Neuronal stem cell (in vitro differentiated cells): ENCODE results near the gene LHX8.
A peak's percentile ranks its signal among the peaks of the same experiment; 100 is the strongest.

ENCODE experiments used
- DNase-seq: peaks from one replicate; pipeline ENCODE4 v3.0.0-alpha.2; 2013; ENCODE audit warnings: low spot score
- H2AFZ ChIP-seq: one replicate; pipeline ENCODE4 v1.6.1; 2013; ENCODE audit warnings: mild to moderate bottlenecking, low read length, inconsistent platforms
- H2AK5ac ChIP-seq: 2 replicates; pipeline ENCODE4 v1.6.1; 2013; ENCODE audit warnings: low read depth, mild to moderate bottlenecking, inconsistent platforms, low read length, moderate library complexity, mixed read lengths
- H2BK120ac ChIP-seq: 2 replicates; pipeline ENCODE4 v1.6.1; 2013; ENCODE audit warnings: low read depth, mild to moderate bottlenecking, inconsistent platforms, low read length, moderate library complexity, mixed read lengths
- H2BK12ac ChIP-seq: one replicate; pipeline ENCODE4 v1.6.1; 2013; ENCODE audit warnings: low read length, inconsistent platforms
- H2BK15ac ChIP-seq: 2 replicates; pipeline ENCODE4 v1.6.1; 2013; ENCODE audit warnings: mild to moderate bottlenecking, low read length, inconsistent platforms, mixed read lengths
- H2BK5ac ChIP-seq: one replicate; pipeline ENCODE4 v1.6.1; 2013; ENCODE audit warnings: inconsistent platforms, mild to moderate bottlenecking, low read length, moderate library complexity
- H3K14ac ChIP-seq: one replicate; pipeline ENCODE4 v1.6.1; 2013; ENCODE audit warnings: low read length, inconsistent platforms
- H3K18ac ChIP-seq: 2 replicates; pipeline ENCODE4 v1.6.1; 2013; ENCODE audit warnings: low read length, inconsistent platforms
- H3K23ac ChIP-seq: 2 replicates; pipeline ENCODE4 v1.6.1; 2013; ENCODE audit warnings: low read depth, mild to moderate bottlenecking, mixed read lengths, low read length, inconsistent platforms; ENCODE audit not compliant: poor library complexity
- H3K27ac ChIP-seq: replicated peaks from 3 replicates; pipeline ENCODE4 v1.5.1; 2013; ENCODE audit warnings: low read length, inconsistent platforms
- H3K27me3 ChIP-seq, 3 experiments: 2 replicates each; pipeline ENCODE4 v1.6.1; 2013; ENCODE audit warnings: low read length in 3 of 3, mild to moderate bottlenecking in 2 of 3, inconsistent platforms in 1 of 3, low read depth in 1 of 3, mixed read lengths in 1 of 3, moderate library complexity in 1 of 3; ENCODE audit not compliant: control insufficient read depth in 3 of 3, insufficient read depth in 3 of 3
- H3K36me3 ChIP-seq, 2 donors: replicated peaks in 1 of 2; 2 replicates each; pipeline ENCODE4 v1.6.1; 2013; ENCODE audit warnings: low read length in 2 of 2; ENCODE audit not compliant: control insufficient read depth in 2 of 2, insufficient read depth in 2 of 2
- H3K4ac ChIP-seq: 2 replicates; pipeline ENCODE4 v1.6.1; 2013; ENCODE audit warnings: inconsistent platforms, mild to moderate bottlenecking, low read length, moderate library complexity
- H3K4me1 ChIP-seq, 2 donors: 1 replicate in 1 of 2; 2 replicates in 1 of 2; pipeline ENCODE4 v1.6.1; 2013; ENCODE audit warnings: low read length in 2 of 2, low read depth in 1 of 2; ENCODE audit not compliant: control insufficient read depth in 2 of 2, insufficient read depth in 1 of 2
- H3K4me2 ChIP-seq: one replicate; pipeline ENCODE4 v1.6.1; 2013; ENCODE audit warnings: mild to moderate bottlenecking, low read length, inconsistent platforms; ENCODE audit not compliant: insufficient read depth, poor library complexity, severe bottlenecking
- H3K4me3 ChIP-seq, 2 donors: 2 replicates each; pipeline ENCODE4 v1.5.1; 2013; ENCODE audit warnings: low read length in 2 of 2, mild to moderate bottlenecking in 2 of 2, inconsistent platforms in 1 of 2, moderate library complexity in 1 of 2
- H3K79me1 ChIP-seq: one replicate; pipeline ENCODE4 v1.6.1; 2013; ENCODE audit warnings: low read depth, mild to moderate bottlenecking, inconsistent platforms, low read length, moderate library complexity
- H3K9ac ChIP-seq: one replicate; pipeline ENCODE4 v1.6.1; 2013; ENCODE audit warnings: mild to moderate bottlenecking, low read depth, low read length, inconsistent platforms; ENCODE audit not compliant: poor library complexity
- H3K9me3 ChIP-seq, 2 donors: replicated peaks in 1 of 2; 2 replicates each; pipeline versions ENCODE3 to v1.6.1; 2013; ENCODE audit warnings: low read length in 2 of 2, mild to moderate bottlenecking in 2 of 2, inconsistent platforms in 1 of 2, low read depth in 1 of 2, mixed read lengths in 1 of 2, moderate library complexity in 1 of 2; ENCODE audit not compliant: control insufficient read depth in 2 of 2, insufficient read depth in 1 of 2
- H4K8ac ChIP-seq: one replicate; pipeline ENCODE4 v1.6.1; 2013; ENCODE audit warnings: low read depth, mild to moderate bottlenecking, inconsistent platforms, low read length, moderate library complexity
- H4K91ac ChIP-seq: one replicate; pipeline ENCODE4 v1.6.1; 2013; ENCODE audit warnings: low read length, low read depth, mild to moderate bottlenecking, inconsistent platforms; ENCODE audit not compliant: poor library complexity
- WGBS, 2 donors: extraction: QIAGEN DNeasy Blood & Tissue Kit; methylation state at CpG; one replicate each; pipeline ENCODE4 v1.1.7; 2013; ENCODE audit warnings: missing lambda C conversion rate in 2 of 2, mixed read lengths in 1 of 2; ENCODE audit not compliant: insufficient read length in 2 of 2, insufficient replicate concordance in 1 of 2; ENCODE audit errors: extremely low coverage in 2 of 2; 5-methylcytosine and 5-hydroxymethylcytosine counted together

Gene LHX8

GRCh38 chr1:75132812-75133619 lies 1.2 kb upstream of the LHX8 start:
- H2AFZ ChIP-seq = no peak overlapping the region
- DNase-seq = peak; percentile 21
- WGBS, 2 donors = no CpG with 5 or more reads among the region's 23 CpGs
- no peak overlapping the region for H4K91ac ChIP-seq
- H4K8ac ChIP-seq = no peak overlapping the region
- no peak overlapping the region for H3K4me3 ChIP-seq
- no peak overlapping the region for H3K14ac ChIP-seq
- no peak overlapping the region for H3K4me2 ChIP-seq
- no peak overlapping the region for H2BK15ac ChIP-seq
- H3K27ac ChIP-seq = no peak overlapping the region
- no peak overlapping the region for H2BK120ac ChIP-seq
- peaks cover 2 to 7% of the 10 kb centered on the region in 2 donors for H3K9me3 ChIP-seq
- H3K4ac ChIP-seq = no peak overlapping the region
- no peaks in the 10 kb centered on the region for H3K79me1 ChIP-seq
- peaks cover 16 to 32% of the 10 kb centered on the region in 2 donors for H3K4me1 ChIP-seq
- no peak overlapping the region for H2AK5ac ChIP-seq
- no peak overlapping the region for H2BK5ac ChIP-seq
- H3K9ac ChIP-seq = no peak overlapping the region
- no peaks in the 10 kb centered on the region for H3K36me3 ChIP-seq
- no peak overlapping the region for H3K23ac ChIP-seq
- H2BK12ac ChIP-seq = no peak overlapping the region
- peaks cover 31 to 100% (median 92%) of the 10 kb centered on the region in 3 experiments for H3K27me3 ChIP-seq
- H3K18ac ChIP-seq = no peak overlapping the region

DNA sequence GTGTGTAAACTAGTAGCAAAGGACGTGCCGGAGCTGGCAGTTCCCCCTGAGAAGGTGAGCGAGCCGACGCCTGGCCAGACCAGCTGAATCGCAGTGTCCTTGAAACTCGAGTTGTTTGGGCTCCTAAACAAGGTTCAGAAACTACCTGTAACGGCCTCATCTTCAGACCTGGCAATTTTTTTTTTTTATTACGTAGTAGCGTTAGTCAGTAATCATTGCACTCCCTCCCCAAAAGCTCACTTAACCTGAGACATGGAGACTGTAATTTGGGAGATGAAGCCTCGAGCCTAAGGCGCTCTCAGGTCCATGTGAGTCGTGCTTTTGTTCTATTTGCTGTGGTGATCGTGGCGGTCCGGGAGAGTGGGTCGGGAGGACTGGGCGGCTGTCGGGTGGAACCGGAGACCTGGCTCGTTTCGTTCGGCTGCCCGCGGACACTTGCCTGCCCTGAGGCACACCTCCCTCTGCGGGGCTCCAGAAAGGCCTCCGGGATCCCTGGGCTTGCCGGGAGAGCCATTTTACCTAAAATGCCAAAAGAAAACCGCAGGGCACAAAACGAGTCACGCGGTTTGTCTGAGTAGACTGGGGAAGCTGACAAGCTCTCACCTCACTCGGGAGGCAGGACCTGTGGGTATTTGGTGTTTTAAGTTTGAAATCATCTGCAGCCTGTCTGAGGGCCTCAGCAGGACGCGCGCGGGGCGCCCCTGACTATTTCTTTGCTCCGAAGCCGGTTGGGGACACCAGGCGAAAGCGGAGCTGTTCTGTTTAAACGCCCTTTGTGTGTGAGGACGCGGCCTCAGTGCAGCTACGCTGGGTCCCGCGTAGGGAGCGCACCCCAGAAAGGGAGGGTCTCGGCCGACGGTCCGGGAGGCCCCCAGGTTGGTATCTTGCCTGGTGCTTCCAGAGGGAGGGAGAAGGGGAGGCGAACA lies 722 bp downstream of the LHX8 start:
- Histone ChIP-seq H3K9ac (peak overlapping the region; percentile 70), H3K4ac (no peak overlapping the region)

DNA sequence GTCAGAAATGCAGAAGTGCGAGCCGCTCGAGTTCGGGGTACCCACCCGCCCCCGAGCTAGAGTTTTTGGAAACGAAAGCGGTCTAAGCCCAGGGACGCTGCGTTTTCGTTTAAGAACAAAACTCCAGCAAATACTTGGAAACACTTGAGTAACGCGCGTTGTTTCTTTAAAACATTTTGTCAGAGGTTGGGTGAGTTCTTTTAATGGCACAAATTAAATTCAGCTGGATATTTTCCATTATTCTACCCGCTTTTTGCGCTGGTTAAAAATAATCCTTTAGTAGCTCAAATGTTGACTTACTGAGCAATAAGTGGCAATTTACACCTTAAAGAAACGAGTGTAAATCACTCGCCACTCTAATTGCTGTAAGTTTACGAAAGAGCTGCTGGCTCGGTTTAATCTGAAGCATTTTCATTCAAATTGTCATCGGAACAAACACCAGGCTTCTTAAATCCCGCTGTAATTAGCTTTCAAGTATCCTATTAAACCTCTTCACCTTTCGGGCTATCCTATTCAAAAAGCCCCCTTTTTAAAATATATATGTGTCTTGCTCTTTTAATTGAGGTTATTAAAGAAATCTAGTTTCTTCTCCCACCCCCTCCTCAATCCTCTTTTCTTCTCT lies 1.5 kb downstream of the LHX8 start:
- Histone ChIP-seq H3K27ac (no peak overlapping the region), H2AK5ac (no peak overlapping the region), H2BK5ac (peak overlapping the region; percentile 7), H3K4me3 (peak overlapping the region in 1 of 2 donors; percentile 78), H3K79me1 (no peaks in the 10 kb centered on the region), H4K91ac (no peak overlapping the region), H3K27me3 (peaks cover 16 to 100% (median 66%) of the 10 kb centered on the region in 3 experiments), H2BK15ac (peak overlapping the region; percentile 87), H2AFZ (peak overlapping the region; percentile 88), H2BK120ac (no peak overlapping the region), H3K4me1 (peaks cover 16 to 28% of the 10 kb centered on the region in 2 donors), H3K14ac (no peak overlapping the region), H3K9ac (peak overlapping the region; percentile 54), H3K18ac (peak overlapping the region; percentile 94), H3K23ac (no peak overlapping the region), H3K4me2 (peak overlapping the region; percentile 93), H2BK12ac (no peak overlapping the region), H4K8ac (no peak overlapping the region), H3K9me3 (no peaks in the 10 kb centered on the region), H3K4ac (no peak overlapping the region), H3K36me3 (no peaks in the 10 kb centered on the region)
- no CpG with 5 or more reads among the region's 23 CpGs for WGBS, 2 donors
- DNase-seq = peak; percentile 31

More for the DNA sequence above, 722 bp downstream of the LHX8 start:
- Histone ChIP-seq H2BK12ac (no peak overlapping the region), H3K36me3 (no peaks in the 10 kb centered on the region), H2BK15ac (peak overlapping the region; percentile 87), H3K14ac (no peak overlapping the region), H3K27me3 (peaks cover 23 to 100% (median 74%) of the 10 kb centered on the region in 3 experiments), H3K4me2 (peak overlapping the region; percentile 84), H3K18ac (peak overlapping the region; percentile 94), H2AFZ (peak overlapping the region; percentile 79), H3K27ac (no peak overlapping the region), H2BK5ac (peak overlapping the region; percentile 7), H3K23ac (peak overlapping the region; percentile 17), H2AK5ac (no peak overlapping the region), H3K79me1 (no peaks in the 10 kb centered on the region), H4K91ac (no peak overlapping the region), H3K4me3 (peak overlapping the region in 1 of 2 donors; percentile 75), H4K8ac (no peak overlapping the region), H3K4me1 (peaks cover 16 to 32% of the 10 kb centered on the region in 2 donors), H2BK120ac (no peak overlapping the region), H3K9me3 (no peaks in the 10 kb centered on the region)
- no CpG with 5 or more reads among the region's 54 CpGs for WGBS, 2 donors
- peak; percentile 50 for DNase-seq
